A549 treated with CORT108297 at 1 μM for 4 hours (cell line): ENCODE results near the gene EXOC2. TPM values are rescaled to one million over a fixed set of nuclear protein-coding genes. Genes with fewer than 3 reads are reported as not detected.

Experiments used
- total RNA-seq: library from RNA; stranded (reverse); fragments of 200-300 nt; extraction: Qiagen RNA extraction; gene quantifications from 5 replicates; pipeline ENCODE4 v1.2.3, GENCODE V29; 2022

The EXOC2 gene, protein sequence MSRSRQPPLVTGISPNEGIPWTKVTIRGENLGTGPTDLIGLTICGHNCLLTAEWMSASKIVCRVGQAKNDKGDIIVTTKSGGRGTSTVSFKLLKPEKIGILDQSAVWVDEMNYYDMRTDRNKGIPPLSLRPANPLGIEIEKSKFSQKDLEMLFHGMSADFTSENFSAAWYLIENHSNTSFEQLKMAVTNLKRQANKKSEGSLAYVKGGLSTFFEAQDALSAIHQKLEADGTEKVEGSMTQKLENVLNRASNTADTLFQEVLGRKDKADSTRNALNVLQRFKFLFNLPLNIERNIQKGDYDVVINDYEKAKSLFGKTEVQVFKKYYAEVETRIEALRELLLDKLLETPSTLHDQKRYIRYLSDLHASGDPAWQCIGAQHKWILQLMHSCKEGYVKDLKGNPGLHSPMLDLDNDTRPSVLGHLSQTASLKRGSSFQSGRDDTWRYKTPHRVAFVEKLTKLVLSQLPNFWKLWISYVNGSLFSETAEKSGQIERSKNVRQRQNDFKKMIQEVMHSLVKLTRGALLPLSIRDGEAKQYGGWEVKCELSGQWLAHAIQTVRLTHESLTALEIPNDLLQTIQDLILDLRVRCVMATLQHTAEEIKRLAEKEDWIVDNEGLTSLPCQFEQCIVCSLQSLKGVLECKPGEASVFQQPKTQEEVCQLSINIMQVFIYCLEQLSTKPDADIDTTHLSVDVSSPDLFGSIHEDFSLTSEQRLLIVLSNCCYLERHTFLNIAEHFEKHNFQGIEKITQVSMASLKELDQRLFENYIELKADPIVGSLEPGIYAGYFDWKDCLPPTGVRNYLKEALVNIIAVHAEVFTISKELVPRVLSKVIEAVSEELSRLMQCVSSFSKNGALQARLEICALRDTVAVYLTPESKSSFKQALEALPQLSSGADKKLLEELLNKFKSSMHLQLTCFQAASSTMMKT
- total RNA-seq = 11.3 to 12.6 TPM (median 12.1 TPM) in 5 replicates

DNA sequence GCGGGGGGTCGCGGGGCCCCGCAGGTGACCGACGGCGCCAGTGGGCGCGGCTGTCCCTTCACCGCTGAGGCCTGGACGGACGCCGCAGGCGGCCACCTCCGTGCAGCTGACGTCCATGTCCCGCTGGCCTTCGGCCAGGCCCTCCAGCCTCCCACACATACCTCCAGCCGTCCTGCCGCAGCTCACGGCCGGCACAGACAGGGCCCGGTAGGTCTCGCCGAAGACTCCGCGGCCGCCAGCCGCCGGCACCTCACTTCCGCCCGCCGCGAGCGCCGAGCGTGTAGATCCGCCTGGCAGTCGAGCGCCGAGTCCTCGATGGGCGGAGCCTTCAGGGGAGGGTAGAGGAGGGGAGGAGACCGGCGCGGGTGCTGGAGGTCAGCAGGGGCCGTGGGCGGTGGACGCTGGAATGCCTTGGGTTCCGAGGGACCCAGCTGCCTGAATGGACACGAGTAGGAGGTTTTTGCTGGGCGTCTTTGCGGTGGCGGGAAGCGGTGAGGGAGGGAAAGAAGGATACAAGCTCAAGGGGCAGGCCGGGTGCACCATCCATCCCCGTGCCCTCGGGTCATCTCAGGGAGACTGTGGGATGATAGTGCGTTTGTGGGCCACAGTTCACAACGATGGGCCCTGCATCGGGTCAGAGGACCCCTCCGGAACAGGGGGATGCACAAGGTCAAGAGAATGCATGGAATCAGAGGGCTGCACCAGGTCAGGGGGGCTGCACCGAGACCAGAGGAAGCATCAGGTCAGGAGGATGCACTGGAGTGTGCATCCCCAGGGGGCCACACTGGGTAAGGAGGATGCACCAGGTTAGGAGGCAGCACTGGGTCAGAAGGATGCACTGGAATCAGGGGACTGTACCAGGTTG is at the start of gene EXOC2:
EXOC2 (minus strand) TSS at position 282 of the 865 bp plus-strand sequence. CDS start 55,321 bp downstream, outside the sequence.

DNA sequence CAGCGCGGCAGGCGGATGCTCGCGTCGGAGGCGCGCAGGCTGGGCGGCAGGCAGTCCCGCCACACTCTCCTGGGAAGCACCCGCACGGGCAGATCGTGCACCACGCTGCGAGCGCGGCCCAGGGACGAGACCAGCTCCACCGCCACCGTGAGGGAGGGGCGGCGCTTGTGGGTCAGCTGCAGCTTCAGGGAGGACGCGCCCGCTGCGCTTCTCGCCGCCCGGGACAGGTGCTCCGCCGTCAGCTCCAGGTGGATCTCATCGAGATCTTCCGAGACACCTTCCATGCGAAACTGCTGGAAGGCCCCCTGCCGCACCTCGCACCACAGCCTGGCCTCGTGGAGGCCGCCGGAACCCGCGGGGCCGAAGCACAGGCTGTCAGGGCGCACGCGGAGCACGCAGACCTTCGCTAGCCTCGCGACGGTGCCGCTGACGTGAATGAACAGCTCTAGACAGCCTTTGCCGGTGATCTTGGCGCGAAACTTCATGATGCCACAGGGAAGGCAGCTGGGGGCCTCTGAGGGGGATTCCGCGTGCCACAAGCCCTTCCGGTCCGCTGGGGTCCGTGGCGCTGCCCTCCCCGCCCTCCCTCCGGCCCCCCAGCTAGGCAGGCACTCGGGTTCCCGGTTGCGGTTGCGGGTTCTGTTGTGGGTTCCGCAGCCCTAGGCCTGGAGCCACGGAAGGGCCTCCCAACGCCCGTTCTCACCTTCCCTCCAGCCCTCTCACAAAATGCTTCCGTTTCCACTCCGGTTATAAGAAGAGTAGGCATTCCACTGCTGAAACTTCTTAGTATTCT is 36.3 kb downstream of the EXOC2 start, which contains the start of gene HUS1B:
HUS1B (minus strand) TSS at position 641 of the 793 bp plus-strand sequence; CDS start at position 485, 156 bp downstream.

Other genes starting within 250 kb of the EXOC2 start
- gene HUS1B, start 36.0 kb downstream of the EXOC2 start, total RNA-seq = 0.21 to 0.55 TPM (median 0.28 TPM) in 4 of 5 replicates, not detected in the other